Parathyroid adenoma (tissue), 2 donors: Measurements from ENCODE around the gene EXD3.

Experiments
- H2AFZ ChIP-seq: fragments of 300-600 bp; sonication (generic); one replicate; pipeline ENCODE4 v1.7.0; 2017; ENCODE audit warnings: antibody characterized with exemption, mild to moderate bottlenecking
- H3K27ac ChIP-seq: fragments of 300-600 bp; sonication (generic); one replicate; pipeline ENCODE4 v1.7.0; 2017
- H3K27me3 ChIP-seq: fragments of 300-600 bp; sonication (generic); one replicate; pipeline ENCODE4 v1.7.0; 2017; ENCODE audit warnings: low read length; ENCODE audit not compliant: control insufficient read depth, insufficient read depth
- H3K36me3 ChIP-seq: fragments of 300-600 bp; sonication (generic); one replicate; pipeline ENCODE4 v1.7.0; 2017; ENCODE audit warnings: low read length; ENCODE audit not compliant: control insufficient read depth, insufficient read depth
- H3K4me1 ChIP-seq: fragments of 300-600 bp; sonication (generic); one replicate; pipeline ENCODE4 v1.7.0; 2017; ENCODE audit warnings: control low read depth
- H3K4me2 ChIP-seq: fragments of 300-600 bp; sonication (generic); one replicate; pipeline ENCODE4 v1.7.0; 2017; ENCODE audit warnings: low read length
- H3K4me3 ChIP-seq: fragments of 300-600 bp; sonication (generic); one replicate; pipeline ENCODE4 v1.7.0; 2017; ENCODE audit warnings: low read depth, low read length
- H3K79me2 ChIP-seq: fragments of 300-600 bp; sonication (generic); one replicate; pipeline ENCODE4 v1.7.0; 2017; ENCODE audit warnings: control low read depth
- H3K9ac ChIP-seq: fragments of 300-600 bp; sonication (generic); one replicate; pipeline ENCODE4 v1.7.0; 2017; ENCODE audit warnings: mild to moderate bottlenecking
- H3K9me3 ChIP-seq: fragments of 300-600 bp; sonication (generic); one replicate; pipeline ENCODE4 v1.7.0; 2017; ENCODE audit warnings: low read length; ENCODE audit not compliant: control insufficient read depth
- TF ChIP-seq, protein P1 (sequence below): fragments of 300-600 bp; sonication (generic); IDR thresholded peaks from one replicate; pipeline ENCODE4 v1.7.0; 2017; ENCODE audit warnings: antibody characterized with exemption, mild to moderate bottlenecking
- donor health status: primary hyperparathyroidism.

The EXD3 gene

DNA sequence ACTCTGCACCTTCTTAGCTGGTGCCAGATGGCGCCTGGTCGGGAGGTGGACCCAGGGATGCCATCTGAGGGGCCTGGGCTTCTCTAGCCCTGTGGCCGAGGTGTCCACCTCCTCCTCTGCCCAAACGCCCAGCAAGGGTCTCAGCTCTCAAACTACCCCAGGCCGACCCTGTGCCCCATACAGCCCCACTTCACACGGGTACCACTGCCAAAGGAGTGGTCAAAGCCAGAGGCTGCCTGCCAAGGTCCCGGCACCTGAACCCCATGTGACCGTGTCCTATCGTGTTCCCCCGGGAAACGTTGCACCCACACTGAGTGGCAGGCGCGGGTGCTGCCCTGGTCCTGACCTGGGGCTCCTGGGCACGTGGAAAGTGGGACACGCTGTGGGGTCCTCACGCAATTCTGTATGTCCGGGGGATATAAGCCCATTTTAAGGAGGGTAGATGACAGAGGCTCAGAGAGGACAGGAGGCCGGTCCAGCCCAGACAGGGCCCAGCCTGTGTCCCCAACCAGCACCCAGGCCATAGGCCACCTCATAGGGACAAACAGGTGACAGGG, 16.3 kb upstream of the EXD3 start:
- Histone ChIP-seq H2AFZ (no peak overlapping the region), H3K27ac (no peak overlapping the region), H3K4me2 (no peak overlapping the region), H3K4me3 (no peak overlapping the region), H3K36me3 (no peaks in the 10 kb centered on the region), H3K27me3 (no peaks in the 10 kb centered on the region), H3K9me3 (no peaks in the 10 kb centered on the region), H3K79me2 (no peaks in the 10 kb centered on the region), H3K9ac (no peak overlapping the region), H3K4me1 (no peaks in the 10 kb centered on the region)
- TF ChIP-seq, protein P1, sequence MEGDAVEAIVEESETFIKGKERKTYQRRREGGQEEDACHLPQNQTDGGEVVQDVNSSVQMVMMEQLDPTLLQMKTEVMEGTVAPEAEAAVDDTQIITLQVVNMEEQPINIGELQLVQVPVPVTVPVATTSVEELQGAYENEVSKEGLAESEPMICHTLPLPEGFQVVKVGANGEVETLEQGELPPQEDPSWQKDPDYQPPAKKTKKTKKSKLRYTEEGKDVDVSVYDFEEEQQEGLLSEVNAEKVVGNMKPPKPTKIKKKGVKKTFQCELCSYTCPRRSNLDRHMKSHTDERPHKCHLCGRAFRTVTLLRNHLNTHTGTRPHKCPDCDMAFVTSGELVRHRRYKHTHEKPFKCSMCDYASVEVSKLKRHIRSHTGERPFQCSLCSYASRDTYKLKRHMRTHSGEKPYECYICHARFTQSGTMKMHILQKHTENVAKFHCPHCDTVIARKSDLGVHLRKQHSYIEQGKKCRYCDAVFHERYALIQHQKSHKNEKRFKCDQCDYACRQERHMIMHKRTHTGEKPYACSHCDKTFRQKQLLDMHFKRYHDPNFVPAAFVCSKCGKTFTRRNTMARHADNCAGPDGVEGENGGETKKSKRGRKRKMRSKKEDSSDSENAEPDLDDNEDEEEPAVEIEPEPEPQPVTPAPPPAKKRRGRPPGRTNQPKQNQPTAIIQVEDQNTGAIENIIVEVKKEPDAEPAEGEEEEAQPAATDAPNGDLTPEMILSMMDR = no peak

- no peak overlapping the region for H3K9ac ChIP-seq
- H3K4me1 ChIP-seq = no peaks in the 10 kb centered on the region
- H3K27ac ChIP-seq = no peak overlapping the region
- no peak overlapping the region for H3K4me3 ChIP-seq
- H3K9me3 ChIP-seq = no peaks in the 10 kb centered on the region
- H3K36me3 ChIP-seq = no peaks in the 10 kb centered on the region
- no peaks in the 10 kb centered on the region for H3K27me3 ChIP-seq
- TF ChIP-seq, protein P1 = no peak
- no peak overlapping the region for H2AFZ ChIP-seq
- no peaks in the 10 kb centered on the region for H3K79me2 ChIP-seq
- no peak overlapping the region for H3K4me2 ChIP-seq
These were observed 15.7 kb upstream of the EXD3 start for GRCh38 chr9:137438591-137439157.

- no peak overlapping the region for H3K9ac ChIP-seq
- no peaks in the 10 kb centered on the region for H3K4me1 ChIP-seq
- no peaks in the 10 kb centered on the region for H3K36me3 ChIP-seq
- no peak overlapping the region for H3K4me2 ChIP-seq
- no peaks in the 10 kb centered on the region for H3K79me2 ChIP-seq
- no peaks in the 10 kb centered on the region for H3K27me3 ChIP-seq
- no peak overlapping the region for H3K4me3 ChIP-seq
- H3K27ac ChIP-seq = no peak overlapping the region
- no peak overlapping the region for H2AFZ ChIP-seq
- no peaks in the 10 kb centered on the region for H3K9me3 ChIP-seq
- TF ChIP-seq, protein P1 = no peak
These were observed 15.0 kb upstream of the EXD3 start for GRCh38 chr9:137437691-137438590.

DNA sequence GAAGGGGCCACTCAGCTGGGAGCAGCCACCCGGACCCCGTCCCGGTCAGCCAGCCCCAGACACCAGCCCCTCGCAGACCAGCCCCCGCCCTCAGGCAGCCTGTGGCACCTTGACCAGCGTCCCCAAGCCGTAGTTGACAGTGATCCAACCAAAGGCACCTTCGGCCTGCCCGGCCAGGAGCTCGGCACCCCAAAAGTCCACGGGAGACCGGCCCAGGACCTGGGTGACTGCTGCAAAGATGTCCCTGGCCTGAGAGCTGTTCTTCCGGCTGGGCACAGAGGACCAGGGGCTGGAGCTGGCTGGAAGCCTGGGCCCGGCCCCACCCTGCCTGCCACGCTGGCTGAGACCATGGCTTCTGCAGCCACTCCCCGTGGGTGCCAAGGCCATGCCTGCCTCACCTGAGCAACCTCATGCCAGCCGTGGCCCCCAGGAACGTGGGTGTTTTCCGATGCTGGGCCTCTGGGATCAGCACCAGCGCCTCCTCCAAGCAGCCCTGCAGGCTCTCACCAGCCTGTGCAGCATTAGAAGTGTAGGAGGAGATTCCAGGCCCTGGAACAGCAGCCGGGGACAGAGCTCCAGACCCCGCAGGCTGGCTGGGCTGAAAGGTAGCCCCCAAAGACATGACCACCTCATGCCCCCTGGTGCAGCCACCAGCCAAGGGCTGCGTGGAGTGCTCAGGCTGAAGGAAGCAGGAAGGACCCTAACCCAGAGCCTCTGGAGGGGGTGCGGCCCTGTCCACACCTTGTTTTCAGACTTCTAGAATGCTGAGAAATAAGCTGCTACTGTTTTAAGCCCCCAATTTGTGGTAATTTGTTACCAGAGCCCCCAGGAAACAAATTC, 14.0 kb upstream of the EXD3 start:
- Histone ChIP-seq H3K9me3 (no peaks in the 10 kb centered on the region), H3K4me3 (no peak overlapping the region), H2AFZ (no peak overlapping the region), H3K4me2 (no peak overlapping the region), H3K9ac (no peak overlapping the region), H3K27ac (no peak overlapping the region), H3K27me3 (no peaks in the 10 kb centered on the region), H3K36me3 (no peaks in the 10 kb centered on the region), H3K4me1 (no peaks in the 10 kb centered on the region), H3K79me2 (no peaks in the 10 kb centered on the region)
- TF ChIP-seq, protein P1 = no peak
